ENCODE measurements around the gene PDIA2.
"Not testable (repeated sequence)": the region's sequence is repeated elsewhere in the genome, so short reads cannot be mapped to it uniquely, and the experiment has no call there.

The PDIA2 gene

GRCh38 chr16:252366-253337 lies 30.3 kb upstream of the PDIA2 start:
- peaks cover 5% of the 10 kb centered on the region for H3K4me1 ChIP-seq (ENCODE audit: control insufficient read depth, insufficient read depth, low read length, poor library complexity, severe bottlenecking)
- no peak overlapping the region for H3K27ac ChIP-seq (ENCODE audit: low read depth, low read length, severe bottlenecking)
- WGBS, 2 experiments (ENCODE audit: insufficient coverage in 2 of 2): 90 to 96% methylated on average over 14 to 19 of the region's 30 CpGs
- H3K9me3 ChIP-seq (ENCODE audit: control insufficient read depth, low read length): no peaks in the 10 kb centered on the region
- H3K36me3 ChIP-seq (ENCODE audit: control insufficient read depth, insufficient read depth, low read length): peaks cover 34% of the 10 kb centered on the region
- H3K4me3 ChIP-seq (ENCODE audit: extremely low read depth, insufficient read depth, low read length, poor library complexity, severe bottlenecking): no peak overlapping the region

DNA sequence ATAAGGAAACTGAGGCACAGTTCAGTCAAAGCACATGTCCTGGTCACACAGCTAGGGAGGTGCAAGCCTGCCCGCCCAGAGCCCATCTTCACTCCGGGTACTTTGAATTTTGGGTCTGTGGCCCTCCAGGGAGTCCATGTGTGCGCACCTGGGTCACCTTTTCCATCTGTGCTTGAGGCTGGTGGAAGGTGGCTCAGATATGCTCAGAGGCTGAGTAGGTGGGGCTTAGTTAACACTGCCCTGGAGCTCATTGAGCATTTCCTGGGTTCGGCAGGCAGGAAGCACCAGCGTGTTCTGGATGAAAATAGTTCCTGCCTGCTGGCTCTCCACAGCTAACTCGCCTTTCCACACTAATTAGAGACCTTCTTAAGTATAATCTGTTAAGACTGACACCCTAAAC lies 29.1 kb upstream of the PDIA2 start:
- H3K27ac ChIP-seq (ENCODE audit: low read depth, low read length, severe bottlenecking): no peak overlapping the region
- no peaks in the 10 kb centered on the region for H3K9me3 ChIP-seq (ENCODE audit: control insufficient read depth, low read length)
- WGBS, 2 experiments (ENCODE audit: insufficient coverage in 2 of 2): 92 to 99% methylated on average over 6 of the region's 6 CpGs
- H3K36me3 ChIP-seq (ENCODE audit: control insufficient read depth, insufficient read depth, low read length): peaks cover 34% of the 10 kb centered on the region
- H3K4me1 ChIP-seq (ENCODE audit: control insufficient read depth, insufficient read depth, low read length, poor library complexity, severe bottlenecking): peaks cover 5% of the 10 kb centered on the region
- H3K4me3 ChIP-seq (ENCODE audit: extremely low read depth, insufficient read depth, low read length, poor library complexity, severe bottlenecking): no peak overlapping the region

GRCh38 chr16:254461-254860 lies 28.5 kb upstream of the PDIA2 start:
- Histone ChIP-seq H3K4me3 (ENCODE audit: extremely low read depth, insufficient read depth, low read length, poor library complexity, severe bottlenecking) (no peak overlapping the region), H3K4me1 (ENCODE audit: control insufficient read depth, insufficient read depth, low read length, poor library complexity, severe bottlenecking) (peaks cover 5% of the 10 kb centered on the region), H3K9me3 (ENCODE audit: control insufficient read depth, low read length) (no peaks in the 10 kb centered on the region), H3K36me3 (ENCODE audit: control insufficient read depth, insufficient read depth, low read length) (peaks cover 38% of the 10 kb centered on the region), H3K27ac (ENCODE audit: low read depth, low read length, severe bottlenecking) (no peak overlapping the region)
- WGBS, 2 experiments (ENCODE audit: insufficient coverage in 2 of 2): 91 to 95% methylated on average over 20 to 25 of the region's 25 CpGs

GRCh38 chr16:255183-255582 lies 27.8 kb upstream of the PDIA2 start:
- Histone ChIP-seq H3K36me3 (ENCODE audit: control insufficient read depth, insufficient read depth, low read length) (peaks cover 42% of the 10 kb centered on the region), H3K4me1 (ENCODE audit: control insufficient read depth, insufficient read depth, low read length, poor library complexity, severe bottlenecking) (peaks cover 2% of the 10 kb centered on the region), H3K27ac (ENCODE audit: low read depth, low read length, severe bottlenecking) (no peak overlapping the region), H3K9me3 (ENCODE audit: control insufficient read depth, low read length) (no peaks in the 10 kb centered on the region), H3K4me3 (ENCODE audit: extremely low read depth, insufficient read depth, low read length, poor library complexity, severe bottlenecking) (no peak overlapping the region)
- WGBS, 2 experiments (ENCODE audit: insufficient coverage in 2 of 2): 92 to 94% methylated on average over 2 to 4 of the region's 6 CpGs

DNA sequence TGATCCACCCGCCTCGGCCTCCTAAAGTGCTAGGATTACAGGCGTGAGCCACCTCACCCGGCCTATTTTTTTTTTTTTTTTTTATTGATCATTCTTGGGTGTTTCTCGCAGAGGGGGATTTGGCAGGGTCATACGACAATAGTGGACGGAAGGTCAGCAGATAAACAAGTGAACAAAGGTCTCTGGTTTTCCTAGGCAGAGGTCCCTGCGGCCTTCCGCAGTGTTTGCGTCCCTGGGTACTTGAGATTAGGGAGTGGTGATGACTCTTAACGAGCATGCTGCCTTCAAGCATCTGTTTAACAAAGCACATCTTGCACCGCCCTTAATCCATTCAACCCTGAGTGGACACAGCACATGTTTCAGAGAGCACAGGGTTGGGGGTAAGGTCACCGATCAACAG lies 24.9 kb upstream of the PDIA2 start:
- not testable (repeated sequence) for H3K4me3 ChIP-seq (ENCODE audit: extremely low read depth, insufficient read depth, low read length, poor library complexity, severe bottlenecking); H3K9me3 ChIP-seq (ENCODE audit: control insufficient read depth, low read length); H3K27ac ChIP-seq (ENCODE audit: low read depth, low read length, severe bottlenecking); H3K4me1 ChIP-seq (ENCODE audit: control insufficient read depth, insufficient read depth, low read length, poor library complexity, severe bottlenecking)
- peaks cover 46% of the 10 kb centered on the region for H3K36me3 ChIP-seq (ENCODE audit: control insufficient read depth, insufficient read depth, low read length)
- WGBS, 2 experiments (ENCODE audit: insufficient coverage in 2 of 2): 100% methylated on average over 2 of the region's 13 CpGs

DNA sequence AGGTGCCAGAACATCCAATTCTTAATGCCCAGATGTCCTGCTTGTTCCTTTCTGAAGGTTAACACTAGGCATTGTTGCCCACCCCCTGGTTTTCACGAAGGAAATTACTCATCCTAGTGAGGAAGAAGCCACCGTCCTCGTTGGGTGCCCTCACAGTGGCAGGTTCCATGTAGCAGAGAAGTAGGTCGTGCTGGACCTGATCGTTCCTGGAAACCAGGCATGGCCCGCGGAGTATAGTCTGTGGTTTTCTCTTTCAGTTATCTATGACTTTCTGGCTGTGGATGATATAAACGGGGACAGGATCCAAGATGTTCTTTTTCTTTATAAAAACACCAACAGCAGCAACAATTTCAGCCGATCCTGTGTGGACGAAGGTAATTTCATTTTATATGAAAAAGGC lies 23.7 kb upstream of the PDIA2 start:
- Histone ChIP-seq H3K36me3 (ENCODE audit: control insufficient read depth, insufficient read depth, low read length) (peaks cover 45% of the 10 kb centered on the region), H3K27ac (ENCODE audit: low read depth, low read length, severe bottlenecking) (no peak overlapping the region), H3K9me3 (ENCODE audit: control insufficient read depth, low read length) (no peaks in the 10 kb centered on the region), H3K4me3 (ENCODE audit: extremely low read depth, insufficient read depth, low read length, poor library complexity, severe bottlenecking) (no peak overlapping the region), H3K4me1 (ENCODE audit: control insufficient read depth, insufficient read depth, low read length, poor library complexity, severe bottlenecking) (no peaks in the 10 kb centered on the region)
- WGBS, 2 experiments (ENCODE audit: insufficient coverage in 2 of 2): 94 to 95% methylated on average over 4 to 6 of the region's 10 CpGs

DNA sequence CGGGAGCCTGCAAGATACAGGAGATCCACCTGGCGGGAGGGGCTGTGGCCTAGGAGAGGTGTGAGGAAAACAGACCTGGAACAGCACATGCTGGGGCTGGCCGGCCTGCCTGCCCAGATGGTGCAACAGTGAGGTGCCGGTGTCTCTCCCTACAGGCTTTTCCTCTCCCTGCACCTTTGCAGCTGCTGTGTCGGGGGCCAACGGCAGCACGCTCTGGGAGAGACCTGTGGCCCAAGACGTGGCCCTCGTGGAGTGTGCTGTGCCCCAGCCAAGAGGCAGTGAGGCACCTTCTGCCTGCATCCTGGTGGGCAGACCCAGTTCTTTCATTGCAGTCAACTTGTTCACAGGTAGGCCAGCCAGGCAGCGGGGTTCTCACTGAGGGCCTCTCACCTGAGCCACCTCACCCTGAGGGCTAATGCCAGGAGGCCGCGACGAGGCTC lies 23.1 kb upstream of the PDIA2 start:
- H3K4me3 ChIP-seq (ENCODE audit: extremely low read depth, insufficient read depth, low read length, poor library complexity, severe bottlenecking): no peak overlapping the region
- WGBS, 2 experiments (ENCODE audit: insufficient coverage in 2 of 2): 90 to 94% methylated on average over 11 to 13 of the region's 13 CpGs
- H3K9me3 ChIP-seq (ENCODE audit: control insufficient read depth, low read length): no peaks in the 10 kb centered on the region
- peaks cover 43% of the 10 kb centered on the region for H3K36me3 ChIP-seq (ENCODE audit: control insufficient read depth, insufficient read depth, low read length)
- no peaks in the 10 kb centered on the region for H3K4me1 ChIP-seq (ENCODE audit: control insufficient read depth, insufficient read depth, low read length, poor library complexity, severe bottlenecking)
- H3K27ac ChIP-seq (ENCODE audit: low read depth, low read length, severe bottlenecking): no peak overlapping the region

GRCh38 chr16:260326-260725 lies 22.6 kb upstream of the PDIA2 start:
- Histone ChIP-seq H3K4me1 (ENCODE audit: control insufficient read depth, insufficient read depth, low read length, poor library complexity, severe bottlenecking) (no peaks in the 10 kb centered on the region), H3K9me3 (ENCODE audit: control insufficient read depth, low read length) (no peaks in the 10 kb centered on the region), H3K27ac (ENCODE audit: low read depth, low read length, severe bottlenecking) (no peak overlapping the region), H3K36me3 (ENCODE audit: control insufficient read depth, insufficient read depth, low read length) (peaks cover 40% of the 10 kb centered on the region), H3K4me3 (ENCODE audit: extremely low read depth, insufficient read depth, low read length, poor library complexity, severe bottlenecking) (no peak overlapping the region)
- whole genome bisulfite sequencing, 2 experiments (ENCODE audit: insufficient coverage in 2 of 2): 94 to 97% methylated on average over 19 of the region's 19 CpGs

DNA sequence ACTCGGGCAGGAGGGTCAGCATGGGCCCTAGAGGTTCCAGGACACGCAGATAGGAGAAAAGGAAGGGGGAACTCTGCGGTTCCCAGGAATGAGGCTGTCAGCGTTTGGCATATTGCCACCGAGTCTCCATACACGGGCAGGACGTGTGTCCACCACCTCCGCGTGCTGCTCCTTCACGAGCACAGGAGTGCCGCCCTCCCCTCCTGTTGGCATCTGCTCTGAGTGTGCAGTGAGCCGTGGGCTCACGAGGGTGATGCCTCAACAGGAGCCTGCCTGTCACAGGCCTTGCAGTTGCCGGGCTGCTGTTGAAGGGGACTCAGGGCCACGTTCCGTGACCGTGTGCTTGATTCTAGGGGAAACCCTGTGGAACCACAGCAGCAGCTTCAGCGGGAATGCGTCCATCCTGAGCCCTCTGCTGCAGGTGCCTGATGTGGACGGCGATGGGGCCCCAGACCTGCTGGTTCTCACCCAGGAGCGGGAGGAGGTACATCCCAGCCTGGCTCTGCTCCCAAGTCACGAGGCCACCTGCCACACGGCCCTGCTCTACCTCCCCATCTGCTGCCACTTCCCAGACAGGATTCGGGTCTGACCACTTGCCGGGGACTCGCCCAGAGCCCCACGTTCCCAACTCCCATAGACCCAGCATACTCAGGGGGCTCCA lies 21.8 kb upstream of the PDIA2 start:
- H3K9me3 ChIP-seq (ENCODE audit: control insufficient read depth, low read length): no peaks in the 10 kb centered on the region
- H3K4me3 ChIP-seq (ENCODE audit: extremely low read depth, insufficient read depth, low read length, poor library complexity, severe bottlenecking): no peak overlapping the region
- H3K36me3 ChIP-seq (ENCODE audit: control insufficient read depth, insufficient read depth, low read length): peaks cover 35% of the 10 kb centered on the region
- no peak overlapping the region for H3K27ac ChIP-seq (ENCODE audit: low read depth, low read length, severe bottlenecking)
- 98% methylated on average over 26 to 28 of the region's 28 CpGs for WGBS, 2 experiments (ENCODE audit: insufficient coverage in 2 of 2)
- H3K4me1 ChIP-seq (ENCODE audit: control insufficient read depth, insufficient read depth, low read length, poor library complexity, severe bottlenecking): no peaks in the 10 kb centered on the region

- Histone ChIP-seq H3K4me1 (ENCODE audit: control insufficient read depth, insufficient read depth, low read length, poor library complexity, severe bottlenecking) (no peaks in the 10 kb centered on the region), H3K9me3 (ENCODE audit: control insufficient read depth, low read length) (no peaks in the 10 kb centered on the region), H3K36me3 (ENCODE audit: control insufficient read depth, insufficient read depth, low read length) (peaks cover 33% of the 10 kb centered on the region), H3K4me3 (ENCODE audit: extremely low read depth, insufficient read depth, low read length, poor library complexity, severe bottlenecking) (no peak overlapping the region), H3K27ac (ENCODE audit: low read depth, low read length, severe bottlenecking) (no peak overlapping the region)
- whole genome bisulfite sequencing, 2 experiments (ENCODE audit: insufficient coverage in 2 of 2): 93 to 96% methylated on average over 22 to 29 of the region's 29 CpGs
Measured at GRCh38 chr16:262121-262745, 20.7 kb upstream of the PDIA2 start.

All from mesodermal cell (in vitro differentiated cells).